Endothelial cell of umbilical vein (primary cell): ENCODE results near the gene INHBB. TPM values are rescaled to one million over a fixed set of nuclear protein-coding genes. Genes with fewer than 3 reads are reported as not detected.

Experiments used
- BruUV-seq: library from RNA; stranded (reverse); fragments of 400-500 nt; replicated peaks from 2 replicates; lab custom pipeline; 2021; lab: Mats Ljungman, UMichigan
- CTCF ChIA-PET: fragments of 300-600, 350-600 bp; sonication (Branson Sonifier 250); formaldehyde crosslinking; loops from one replicate; lab custom pipeline; 2021; ENCODE audit warnings: antibody characterized with exemption, inconsistent platforms; lab: Charles Lee
- POLR2A ChIA-PET: fragments of 300-600, 350-600 bp; sonication (Branson Sonifier 250); formaldehyde crosslinking; loops from one replicate; lab custom pipeline; 2021; ENCODE audit warnings: antibody characterized with exemption, inconsistent platforms; lab: Charles Lee
- DNase-seq: peaks from one replicate; pipeline ENCODE4 v3.0.0-alpha.2; 2011; ENCODE audit warnings: low read depth, low spot score
- FAIRE-seq: peaks from 2 replicates; lab custom pipeline; 2011; peaks lifted over from hg19 to GRCh38; lab: Jason Lieb, UNC
- H2AFZ ChIP-seq: 2 replicates; pipeline ENCODE4 v1.6.0; 2012; ENCODE audit warnings: low read depth, low read length, control low read depth, inconsistent platforms
- H3K27ac ChIP-seq: 2 replicates; pipeline ENCODE4 v1.5.1; 2011; ENCODE audit warnings: low read depth, mild to moderate bottlenecking, control low read depth, low read length, moderate library complexity; ENCODE audit not compliant: insufficient read depth
- H3K27me3 ChIP-seq, 2 experiments: 2 replicates each; pipeline versions ENCODE4 v1.6.0 to v1.6.1; 2011; ENCODE audit warnings: low read length in 2 of 2, mixed read lengths in 1 of 2; ENCODE audit not compliant: control insufficient read depth in 2 of 2, insufficient read depth in 2 of 2
- H3K36me3 ChIP-seq, 2 experiments: 2 replicates in 1 of 2; 3 replicates in 1 of 2; pipeline ENCODE4 v1.5.1; 2011; ENCODE audit warnings: low read length in 2 of 2, mild to moderate bottlenecking in 1 of 2, moderate library complexity in 1 of 2; ENCODE audit not compliant: control insufficient read depth in 2 of 2, insufficient read depth in 2 of 2; ENCODE audit errors: extremely low read depth in 1 of 2
- H3K4me1 ChIP-seq: 3 replicates; pipeline ENCODE4 v1.5.1; 2011; ENCODE audit warnings: mild to moderate bottlenecking, low read length; ENCODE audit not compliant: control insufficient read depth, insufficient read depth; ENCODE audit errors: extremely low read depth
- H3K4me2 ChIP-seq: 2 replicates; pipeline ENCODE4 v1.6.1; 2011; ENCODE audit warnings: low read length, control low read depth, mixed read lengths; ENCODE audit not compliant: insufficient read depth
- H3K4me3 ChIP-seq, 3 experiments: fragments of 200-600 bp in 1 of 3; sonication (generic), shearing (Covaris generic) in 1 of 3; replicated peaks in 1 of 3; 2 replicates each; pipeline ENCODE4 v1.5.1; 2011 to 2016; ENCODE audit warnings: control low read depth in 3 of 3, low read length in 3 of 3, mild to moderate bottlenecking in 2 of 3, inconsistent platforms in 1 of 3, low read depth in 1 of 3, moderate library complexity in 1 of 3; ENCODE audit not compliant: insufficient read depth in 1 of 3
- H3K79me2 ChIP-seq: 2 replicates; pipeline ENCODE4 v1.6.0; 2012; ENCODE audit warnings: low read length, inconsistent platforms; ENCODE audit not compliant: control insufficient read depth, insufficient read depth
- H3K9ac ChIP-seq: replicated peaks from 2 replicates; pipeline ENCODE3; 2011; ENCODE audit warnings: low read length, control low read depth; ENCODE audit not compliant: insufficient read depth; ENCODE audit errors: extremely low read depth
- H3K9me1 ChIP-seq: replicated peaks from 3 replicates; pipeline ENCODE4 v1.6.0; 2011; ENCODE audit warnings: mild to moderate bottlenecking, low read length; ENCODE audit not compliant: control insufficient read depth, insufficient read depth; ENCODE audit errors: extremely low read depth
- H3K9me3 ChIP-seq: replicated peaks from 2 replicates; pipeline ENCODE4 v1.5.1; 2012; ENCODE audit warnings: low read length, inconsistent platforms; ENCODE audit not compliant: control insufficient read depth, insufficient read depth
- H4K20me1 ChIP-seq: replicated peaks from 2 replicates; pipeline ENCODE3; 2011; ENCODE audit warnings: mild to moderate bottlenecking, low read length; ENCODE audit not compliant: control insufficient read depth, insufficient read depth; ENCODE audit errors: extremely low read depth
- EZH2 ChIP-seq: IDR thresholded peaks from 2 replicates; pipeline ENCODE4 v1.6.1; 2012; ENCODE audit warnings: borderline replicate concordance, low read depth, mild to moderate bottlenecking, moderate library complexity, low read length, inconsistent platforms; ENCODE audit not compliant: severe bottlenecking
- FOS ChIP-seq: IDR thresholded peaks from 2 replicates; pipeline ENCODE4 v1.6.1; 2011; ENCODE audit warnings: mild to moderate bottlenecking, low read length, moderate library complexity, borderline replicate concordance; ENCODE audit not compliant: insufficient read depth
- GATA2 ChIP-seq: IDR thresholded peaks from 2 replicates; pipeline ENCODE4 v1.7.0; 2011; ENCODE audit warnings: low read depth, mild to moderate bottlenecking, moderate library complexity, mixed read lengths, low read length; ENCODE audit not compliant: insufficient read length, insufficient read depth
- JUN ChIP-seq: IDR thresholded peaks from 2 replicates; pipeline ENCODE4 v1.6.1; 2011; ENCODE audit warnings: borderline replicate concordance, low read depth; ENCODE audit not compliant: insufficient read length, insufficient read depth
- MYC ChIP-seq: IDR thresholded peaks from one replicate; pipeline ENCODE4 v1.6.1; 2011; ENCODE audit warnings: mild to moderate bottlenecking, low read depth, low read length
- POLR2A ChIP-seq: IDR thresholded peaks from 2 replicates; pipeline ENCODE4 v1.6.1; 2012; ENCODE audit warnings: low read depth, mild to moderate bottlenecking, control low read depth, low read length
- POLR2AphosphoS5 ChIP-seq: IDR thresholded peaks from 2 replicates; pipeline ENCODE4 v1.6.1; 2012; ENCODE audit warnings: low read depth, mild to moderate bottlenecking, control low read depth, low read length, moderate library complexity; ENCODE audit not compliant: insufficient read depth
- dilution Hi-C: fragments of 300-500 bp; cut with MboI; formaldehyde crosslinking; loops from one replicate; pipeline ENCODE4 v1.15.0; 2019; ENCODE audit warnings: low sequenced_read_pairs; ENCODE audit not compliant: extremely low pct_ligation_motif_present
- intact Hi-C: fragments of 100-400 bp; cut with micrococcal nuclease; formaldehyde crosslinking; loops from one replicate; pipeline ENCODE4 v1.10.0; 2022
- polyA plus RNA-seq, 4 experiments: library from polyadenylated mRNA; depleted of rRNA in 3 of 4; stranded (reverse) in 3 of 4; unstranded in 1 of 4; fragments of >200 nt; gene quantifications; 2 replicates each; pipeline versions ENCODE4 v1.2.1 to v1.2.3, GENCODE V29; 2011 to 2012; ENCODE audit warnings: missing spikeins in 1 of 4
- total RNA-seq: library from RNA; stranded (reverse); gene quantifications from 2 replicates; pipeline ENCODE4 v1.2.3, GENCODE V29; 2021
- TF ChIP-seq, protein P1 (sequence below): IDR thresholded peaks from 2 replicates; pipeline ENCODE4 v1.6.1; 2011; ENCODE audit not compliant: insufficient read depth, insufficient read length
- TF ChIP-seq, protein P2 (sequence below), 2 donors: IDR thresholded peaks; 1 replicate in 1 of 2; 2 replicates in 1 of 2; pipeline ENCODE4 v1.5.1; 2011; ENCODE audit warnings: low read length in 2 of 2, mild to moderate bottlenecking in 2 of 2, moderate library complexity in 2 of 2, control low read depth in 1 of 2, inconsistent platforms in 1 of 2, low read depth in 1 of 2; ENCODE audit not compliant: insufficient read depth in 1 of 2; ENCODE audit errors: extremely low read depth in 1 of 2

The INHBB gene
- total and polyA plus RNA-seq, 2 donors (not counting 3 experiments of a cell fraction or from before 2014, with no cell fraction given) = 0.11 to 1.8 TPM

DNA sequence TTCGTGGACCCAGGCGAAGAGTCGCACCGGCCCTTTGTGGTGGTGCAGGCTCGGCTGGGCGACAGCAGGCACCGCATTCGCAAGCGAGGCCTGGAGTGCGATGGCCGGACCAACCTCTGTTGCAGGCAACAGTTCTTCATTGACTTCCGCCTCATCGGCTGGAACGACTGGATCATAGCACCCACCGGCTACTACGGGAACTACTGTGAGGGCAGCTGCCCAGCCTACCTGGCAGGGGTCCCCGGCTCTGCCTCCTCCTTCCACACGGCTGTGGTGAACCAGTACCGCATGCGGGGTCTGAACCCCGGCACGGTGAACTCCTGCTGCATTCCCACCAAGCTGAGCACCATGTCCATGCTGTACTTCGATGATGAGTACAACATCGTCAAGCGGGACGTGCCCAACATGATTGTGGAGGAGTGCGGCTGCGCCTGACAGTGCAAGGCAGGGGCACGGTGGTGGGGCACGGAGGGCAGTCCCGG is 3.5 kb downstream of the INHBB start:
- Histone ChIP-seq H2AFZ (no peak overlapping the region), H3K79me2 (no peaks in the 10 kb centered on the region), H3K27ac (no peak overlapping the region), H3K36me3 (no peaks in the 10 kb centered on the region), H4K20me1 (no peaks in the 10 kb centered on the region), H3K4me3 (no peak overlapping the region), H3K4me2 (no peak overlapping the region), H3K9me1 (no peaks in the 10 kb centered on the region), H3K9ac (no peak overlapping the region), H3K4me1 (no peaks in the 10 kb centered on the region), H3K9me3 (no peaks in the 10 kb centered on the region), H3K27me3 (peaks cover 34 to 39% of the 10 kb centered on the region in 2 experiments)
- TF ChIP-seq JUN = no peak
- TF ChIP-seq GATA2 = no peak
- TF ChIP-seq, protein P1, sequence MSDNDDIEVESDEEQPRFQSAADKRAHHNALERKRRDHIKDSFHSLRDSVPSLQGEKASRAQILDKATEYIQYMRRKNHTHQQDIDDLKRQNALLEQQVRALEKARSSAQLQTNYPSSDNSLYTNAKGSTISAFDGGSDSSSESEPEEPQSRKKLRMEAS = no peak
- no peak for TF ChIP-seq POLR2A
- TF ChIP-seq EZH2 = no peak
- TF ChIP-seq MYC = no peak
- TF ChIP-seq, protein P2, sequence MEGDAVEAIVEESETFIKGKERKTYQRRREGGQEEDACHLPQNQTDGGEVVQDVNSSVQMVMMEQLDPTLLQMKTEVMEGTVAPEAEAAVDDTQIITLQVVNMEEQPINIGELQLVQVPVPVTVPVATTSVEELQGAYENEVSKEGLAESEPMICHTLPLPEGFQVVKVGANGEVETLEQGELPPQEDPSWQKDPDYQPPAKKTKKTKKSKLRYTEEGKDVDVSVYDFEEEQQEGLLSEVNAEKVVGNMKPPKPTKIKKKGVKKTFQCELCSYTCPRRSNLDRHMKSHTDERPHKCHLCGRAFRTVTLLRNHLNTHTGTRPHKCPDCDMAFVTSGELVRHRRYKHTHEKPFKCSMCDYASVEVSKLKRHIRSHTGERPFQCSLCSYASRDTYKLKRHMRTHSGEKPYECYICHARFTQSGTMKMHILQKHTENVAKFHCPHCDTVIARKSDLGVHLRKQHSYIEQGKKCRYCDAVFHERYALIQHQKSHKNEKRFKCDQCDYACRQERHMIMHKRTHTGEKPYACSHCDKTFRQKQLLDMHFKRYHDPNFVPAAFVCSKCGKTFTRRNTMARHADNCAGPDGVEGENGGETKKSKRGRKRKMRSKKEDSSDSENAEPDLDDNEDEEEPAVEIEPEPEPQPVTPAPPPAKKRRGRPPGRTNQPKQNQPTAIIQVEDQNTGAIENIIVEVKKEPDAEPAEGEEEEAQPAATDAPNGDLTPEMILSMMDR (IDR thresholded peaks at IDR 0.05; ENCODE audit: extremely low read depth in 1 of 2, insufficient read depth in 1 of 2, low read depth in 1 of 2, low read length in 2 of 2) = no peak
- TF ChIP-seq FOS = no peak
- TF ChIP-seq POLR2AphosphoS5 = no peak
- intact Hi-C loops = loop anchor here (5.0 kb wide), 1 partner anchor 733 kb away; no protein-coding TSS in a partner anchor
- FAIRE-seq (no peak), DNase-seq (no peak)
- dilution Hi-C loops = no loop called here
- ChIA-PET POLR2A (no interaction called here), CTCF (interaction anchor here (1.2 kb wide), 1 partner anchor 331 kb away, joined by 5 read pairs; no protein-coding TSS in a partner anchor)
- BruUV-seq = no TSS peak
